ENCODE results near the gene TLDC2. TPM values are rescaled to one million over a fixed set of nuclear protein-coding genes. Genes with fewer than 3 reads are reported as not detected.

The TLDC2 gene
- total RNA-seq, 4 donors from 2014 or later: 22.3 to 114 (median 70.1) TPM

DNA sequence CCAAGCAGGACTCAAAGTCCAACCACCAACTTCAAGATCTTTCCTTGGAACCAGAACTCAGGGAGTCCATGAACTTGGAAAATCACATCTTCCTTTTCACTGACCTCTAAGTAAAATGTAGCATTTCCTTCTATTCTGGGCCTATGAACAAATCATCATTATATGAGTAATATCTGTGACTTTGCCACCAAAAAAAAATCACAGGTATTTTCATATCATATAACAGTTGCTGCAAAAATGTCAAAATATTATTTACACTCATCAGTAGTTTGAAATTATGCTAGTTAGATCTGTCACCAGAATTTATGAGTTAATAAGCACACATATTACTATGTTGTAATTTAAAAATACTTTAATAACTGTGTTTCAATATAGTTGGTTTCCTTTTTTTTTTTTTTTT lies 27.3 kb upstream of the TLDC2 start:
- no peak overlapping the region for H3K4me3 ChIP-seq
- no peaks in the 10 kb centered on the region for H3K27me3 ChIP-seq
- TF ChIP-seq, protein P1, sequence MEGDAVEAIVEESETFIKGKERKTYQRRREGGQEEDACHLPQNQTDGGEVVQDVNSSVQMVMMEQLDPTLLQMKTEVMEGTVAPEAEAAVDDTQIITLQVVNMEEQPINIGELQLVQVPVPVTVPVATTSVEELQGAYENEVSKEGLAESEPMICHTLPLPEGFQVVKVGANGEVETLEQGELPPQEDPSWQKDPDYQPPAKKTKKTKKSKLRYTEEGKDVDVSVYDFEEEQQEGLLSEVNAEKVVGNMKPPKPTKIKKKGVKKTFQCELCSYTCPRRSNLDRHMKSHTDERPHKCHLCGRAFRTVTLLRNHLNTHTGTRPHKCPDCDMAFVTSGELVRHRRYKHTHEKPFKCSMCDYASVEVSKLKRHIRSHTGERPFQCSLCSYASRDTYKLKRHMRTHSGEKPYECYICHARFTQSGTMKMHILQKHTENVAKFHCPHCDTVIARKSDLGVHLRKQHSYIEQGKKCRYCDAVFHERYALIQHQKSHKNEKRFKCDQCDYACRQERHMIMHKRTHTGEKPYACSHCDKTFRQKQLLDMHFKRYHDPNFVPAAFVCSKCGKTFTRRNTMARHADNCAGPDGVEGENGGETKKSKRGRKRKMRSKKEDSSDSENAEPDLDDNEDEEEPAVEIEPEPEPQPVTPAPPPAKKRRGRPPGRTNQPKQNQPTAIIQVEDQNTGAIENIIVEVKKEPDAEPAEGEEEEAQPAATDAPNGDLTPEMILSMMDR (IDR thresholded peaks at IDR 0.05): no peak
- TF ChIP-seq POLR2A (IDR thresholded peaks at IDR 0.05): no peak
- H3K27ac ChIP-seq: peak overlapping the region; percentile 72 to 92 (median 84)
- no peak for DNase-seq
- H3K9me3 ChIP-seq: no peaks in the 10 kb centered on the region
- H3K36me3 ChIP-seq: no peaks in the 10 kb centered on the region
- H3K4me1 ChIP-seq: peaks cover 0 to 59% (median 18%) of the 10 kb centered on the region in 4 donors

DNA sequence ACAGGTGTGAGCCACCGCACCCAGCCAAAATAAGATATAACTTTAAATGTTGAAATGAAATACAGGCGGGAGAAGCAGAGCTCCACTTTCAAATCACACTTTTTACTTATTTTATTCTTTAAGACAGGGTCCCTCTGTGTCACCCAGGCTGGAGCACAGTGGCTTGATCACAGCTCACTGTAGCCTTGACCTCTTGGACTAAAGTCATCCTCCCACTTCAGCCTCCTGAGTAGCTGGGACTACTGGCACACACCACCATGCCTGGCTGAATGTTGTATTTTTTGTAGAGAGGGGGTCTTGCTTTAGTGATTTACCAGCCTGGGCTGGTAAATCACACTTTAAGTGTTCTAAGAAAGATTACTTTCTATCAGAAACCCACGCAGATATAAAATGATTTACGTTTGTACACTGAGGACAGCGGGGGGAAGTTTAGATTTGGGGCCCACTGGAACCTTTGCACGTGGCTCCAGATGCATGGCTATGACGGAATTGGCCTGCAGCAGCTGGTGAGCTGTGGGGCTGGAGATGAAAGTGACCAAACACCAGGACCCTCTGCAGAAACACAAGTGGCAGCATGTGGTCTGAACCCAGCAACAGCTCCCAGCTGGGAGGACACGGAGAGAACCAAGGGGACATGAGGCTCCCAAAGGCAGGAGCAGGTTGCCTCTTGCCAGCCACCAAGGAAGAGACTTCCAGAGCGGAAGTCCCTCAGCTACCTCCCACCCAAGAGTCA lies 26.4 kb upstream of the TLDC2 start:
- Histone ChIP-seq H3K36me3 (no peaks in the 10 kb centered on the region), H3K27ac (peak overlapping the region; percentile 26 to 92 (median 47)), H3K27me3 (no peaks in the 10 kb centered on the region), H3K4me1 (peaks cover 0 to 67% (median 16%) of the 10 kb centered on the region in 4 donors), H3K4me3 (no peak overlapping the region), H3K9me3 (no peaks in the 10 kb centered on the region)
- TF ChIP-seq POLR2A (IDR thresholded peaks at IDR 0.05): no peak
- TF ChIP-seq, protein P1 (IDR thresholded peaks at IDR 0.05): no peak
- DNase-seq: no peak

DNA sequence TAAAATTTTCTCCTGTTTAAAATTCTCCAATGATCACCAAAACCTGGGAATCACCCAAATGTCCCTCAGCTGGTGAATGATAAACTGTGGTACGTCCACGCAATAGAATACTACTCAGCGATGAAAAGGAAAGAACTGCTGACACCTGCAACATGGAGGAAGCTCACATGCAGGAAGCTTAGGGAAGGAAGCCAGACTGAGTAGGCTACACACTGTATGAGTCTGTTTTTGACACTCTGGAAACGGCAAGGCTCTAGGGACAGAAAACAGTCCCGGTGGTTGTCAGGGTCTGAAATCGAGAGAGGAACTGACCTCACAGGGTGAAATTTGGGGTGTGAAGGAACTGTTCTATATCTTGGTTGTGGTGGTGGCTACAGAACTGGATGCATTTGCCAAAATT lies 25.2 kb upstream of the TLDC2 start:
- no peaks in the 10 kb centered on the region for H3K36me3 ChIP-seq
- H3K27me3 ChIP-seq: no peaks in the 10 kb centered on the region
- peaks cover 0 to 74% (median 8%) of the 10 kb centered on the region in 4 donors for H3K4me1 ChIP-seq
- peak overlapping the region in 1 of 4 donors; percentile 86 for H3K27ac ChIP-seq
- no peak overlapping the region for H3K4me3 ChIP-seq
- TF ChIP-seq POLR2A (IDR thresholded peaks at IDR 0.05): no peak
- TF ChIP-seq, protein P1 (IDR thresholded peaks at IDR 0.05): no peak
- H3K9me3 ChIP-seq: no peaks in the 10 kb centered on the region
- no peak for DNase-seq

DNA sequence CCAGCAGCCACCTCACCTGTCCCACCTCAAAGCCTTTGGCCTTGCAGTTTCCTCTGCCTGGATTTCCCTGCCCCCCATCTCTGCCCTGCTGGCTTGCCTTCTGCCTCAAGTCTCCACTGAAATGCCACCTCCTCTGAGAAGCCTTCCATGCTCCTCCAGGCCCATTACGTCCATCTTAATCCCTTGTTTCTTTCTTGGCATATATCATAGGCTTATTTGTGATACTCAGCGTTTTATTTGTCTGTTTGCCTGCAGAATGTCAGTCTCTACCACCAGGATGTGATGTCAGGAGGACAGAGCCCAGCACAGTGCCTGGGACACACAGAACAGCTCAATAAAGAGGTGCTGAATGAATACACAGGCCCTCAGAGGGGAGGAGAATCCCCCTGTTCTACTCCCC lies 24.4 kb upstream of the TLDC2 start:
- H3K9me3 ChIP-seq: no peaks in the 10 kb centered on the region
- TF ChIP-seq, protein P1 (IDR thresholded peaks at IDR 0.05): no peak
- no peak for TF ChIP-seq POLR2A (IDR thresholded peaks at IDR 0.05)
- no peaks in the 10 kb centered on the region for H3K36me3 ChIP-seq
- H3K4me3 ChIP-seq: no peak overlapping the region
- peaks cover 0 to 74% (median 4%) of the 10 kb centered on the region in 4 donors for H3K4me1 ChIP-seq
- DNase-seq: no peak
- no peaks in the 10 kb centered on the region for H3K27me3 ChIP-seq
- H3K27ac ChIP-seq: peak overlapping the region; percentile 63 to 86 (median 76)

DNA sequence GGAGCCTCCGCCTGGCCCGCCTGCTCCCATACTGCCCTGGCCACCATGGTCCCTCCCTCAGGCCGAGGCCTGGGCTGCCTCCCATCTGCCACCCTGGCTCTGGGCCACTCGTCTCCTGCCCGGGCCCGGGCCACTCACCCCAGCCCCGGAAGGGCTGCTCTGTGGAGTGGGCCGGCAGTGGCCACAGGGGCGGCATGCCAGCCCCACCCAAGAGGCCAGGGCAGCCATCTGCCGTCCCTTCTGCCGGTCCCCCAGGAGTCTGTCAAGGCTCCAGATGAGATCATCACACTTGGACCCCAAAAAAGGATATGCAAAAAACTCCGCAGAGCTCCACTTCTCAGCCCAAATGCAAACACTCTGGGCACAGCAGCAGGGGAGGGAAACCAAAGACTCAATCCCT lies 23.8 kb upstream of the TLDC2 start:
- Histone ChIP-seq H3K4me1 (peaks cover 0 to 75% (median 3%) of the 10 kb centered on the region in 4 donors), H3K9me3 (no peaks in the 10 kb centered on the region), H3K27me3 (no peaks in the 10 kb centered on the region), H3K4me3 (peak overlapping the region in 1 of 4 donors; percentile 6), H3K36me3 (no peaks in the 10 kb centered on the region), H3K27ac (peak overlapping the region; percentile 63 to 86 (median 76))
- TF ChIP-seq, protein P1 (IDR thresholded peaks at IDR 0.05): no peak
- no peak for TF ChIP-seq POLR2A (IDR thresholded peaks at IDR 0.05)
- no peak for DNase-seq

Data from Peyer's patch (tissue), 4 donors.